Keratinocyte (primary cell): ENCODE measurements around the gene PTBP3.

Experiments
- CTCF ChIP-seq, 3 experiments: IDR thresholded peaks in 1 of 3; conservative IDR thresholded peaks in 1 of 3; optimal IDR thresholded peaks in 1 of 3; 2 replicates in 2 of 3; 3 replicates in 1 of 3; pipeline versions ENCODE3 to v1.5.1; 2011; ENCODE audit warnings: low read length in 3 of 3, mild to moderate bottlenecking in 3 of 3, moderate library complexity in 2 of 3, control low read depth in 1 of 3, inconsistent platforms in 1 of 3; ENCODE audit not compliant: insufficient read depth in 2 of 3; ENCODE audit errors: extremely low read depth in 1 of 3
- EZH2 ChIP-seq: IDR thresholded peaks from one replicate; pipeline ENCODE4 v1.6.1; 2012; ENCODE audit warnings: inconsistent platforms, mild to moderate bottlenecking, low read length, moderate library complexity

GRCh38 chr9:112283582-112284253 lies 49.7 kb downstream of the PTBP3 start:
- TF ChIP-seq CTCF (optimal IDR thresholded peaks at IDR 0.05 in 1 of 3, IDR thresholded peaks at IDR 0.05 in 1 of 3, conservative IDR thresholded peaks at IDR 0.05 in 1 of 3; ENCODE audit: extremely low read depth in 1 of 3, insufficient read depth in 2 of 3, low read length in 3 of 3), result no peak
- TF ChIP-seq EZH2, result no peak
